Karpas-422 (cell line): Measurements from ENCODE around the gene CDC45. TPM values are rescaled to one million over a fixed set of nuclear protein-coding genes. Genes with fewer than 3 reads are reported as not detected.

ENCODE experiments used
- DNase-seq: peaks from one replicate; pipeline ENCODE4 v3.0.0-alpha.2; 2015
- H2AFZ ChIP-seq: fragments of 200-600 bp; sonication (generic); 2 replicates; pipeline ENCODE4 v1.6.1; 2014; ENCODE audit warnings: antibody characterized with exemption, low read length, mixed read lengths
- H3K27ac ChIP-seq: fragments of 200-600 bp; sonication (generic); 2 replicates; pipeline ENCODE4 v1.5.1; 2014; ENCODE audit warnings: mild to moderate bottlenecking, low read length, moderate library complexity
- H3K27me3 ChIP-seq: fragments of 200-600 bp; sonication (generic); 2 replicates; pipeline ENCODE4 v1.6.1; 2014; ENCODE audit warnings: low read length, mixed read lengths
- H3K36me3 ChIP-seq: fragments of 200-600 bp; sonication (generic); 2 replicates; pipeline ENCODE4 v1.6.1; 2014; ENCODE audit warnings: low read length, mixed read lengths; ENCODE audit not compliant: insufficient read depth
- H3K4me1 ChIP-seq: fragments of 200-600 bp; sonication (generic); 2 replicates; pipeline ENCODE4 v1.6.1; 2014; ENCODE audit warnings: mild to moderate bottlenecking, low read length, mixed read lengths
- H3K4me2 ChIP-seq: fragments of 200-600 bp; sonication (generic); 2 replicates; pipeline ENCODE4 v1.6.1; 2014; ENCODE audit warnings: low read length, low read depth, mild to moderate bottlenecking; ENCODE audit not compliant: poor library complexity, severe bottlenecking
- H3K4me3 ChIP-seq: fragments of 200-600 bp; sonication (generic); 2 replicates; pipeline ENCODE4 v1.5.1; 2014; ENCODE audit warnings: mild to moderate bottlenecking, antibody characterized with exemption, low read length, mixed read lengths
- H3K79me2 ChIP-seq: fragments of 200-600 bp; sonication (generic); 2 replicates; pipeline ENCODE4 v1.6.1; 2014; ENCODE audit warnings: mild to moderate bottlenecking, low read length, mixed read lengths
- H3K9ac ChIP-seq: fragments of 200-600 bp; sonication (generic); 2 replicates; pipeline ENCODE4 v1.6.0; 2014; ENCODE audit warnings: low read length
- H3K9me2 ChIP-seq: fragments of 200-600 bp; sonication (generic), shearing (Covaris generic); replicated peaks from 2 replicates; pipeline ENCODE4 v1.6.0; 2014; ENCODE audit warnings: mild to moderate bottlenecking, low read length, moderate library complexity; ENCODE audit not compliant: insufficient read depth
- H3K9me3 ChIP-seq: fragments of 300-700, 200-600 bp; sonication (generic); 2 replicates; pipeline ENCODE4 v1.6.1; 2014; ENCODE audit warnings: low read length, mixed read lengths
- H4K20me1 ChIP-seq: fragments of 200-600 bp; sonication (generic); 2 replicates; pipeline ENCODE4 v1.6.1; 2014; ENCODE audit warnings: mild to moderate bottlenecking, antibody characterized with exemption, low read length, low read depth; ENCODE audit not compliant: insufficient read depth
- total RNA-seq: library from RNA; depleted of rRNA; stranded (reverse); fragments of >200 nt; shearing (Covaris generic); gene quantifications from 2 replicates; pipeline ENCODE4 v1.2.3, GENCODE V29; 2014; ENCODE audit warnings: low replicate concordance

CDC45 gene
- total RNA-seq, 1 experiment from 2014 or later, result 28.1 TPM

GRCh38 chr22:19453718-19454117 lies 26.0 kb upstream of the CDC45 start:
- H3K27ac ChIP-seq, result no peak overlapping the region
- no peaks in the 10 kb centered on the region for H3K9me2 ChIP-seq
- H3K4me1 ChIP-seq, result peaks cover 14% of the 10 kb centered on the region
- no peaks in the 10 kb centered on the region; the same call in 1 of the 2 replicates for H4K20me1 ChIP-seq
- DNase-seq, result no peak
- no peak overlapping the region for H3K9ac ChIP-seq
- no peaks in the 10 kb centered on the region for H3K9me3 ChIP-seq
- no peaks in the 10 kb centered on the region for H3K27me3 ChIP-seq
- 0 out of 2 replicates have a peak, but pooled peaks cover 5% of the 10 kb centered on the region for H3K79me2 ChIP-seq
- H3K4me2 ChIP-seq, result no peak overlapping the region
- no peak overlapping the region for H2AFZ ChIP-seq
- H3K4me3 ChIP-seq, result no peak overlapping the region
- peaks cover 51% of the 10 kb centered on the region; the same call in 1 of the 2 replicates for H3K36me3 ChIP-seq

GRCh38 chr22:19454156-19454555 lies 25.6 kb upstream of the CDC45 start:
- H3K36me3 ChIP-seq, result peaks cover 51% of the 10 kb centered on the region; the same call in 1 of the 2 replicates
- peaks cover 9% of the 10 kb centered on the region for H3K4me1 ChIP-seq
- H4K20me1 ChIP-seq, result no peaks in the 10 kb centered on the region
- H3K27ac ChIP-seq, result no peak overlapping the region
- H3K79me2 ChIP-seq, result 0 out of 2 replicates have a peak, but pooled peaks cover 5% of the 10 kb centered on the region
- H3K9me2 ChIP-seq, result no peaks in the 10 kb centered on the region
- no peak overlapping the region for H3K9ac ChIP-seq
- H3K4me3 ChIP-seq, result no peak overlapping the region
- no peak overlapping the region for H3K4me2 ChIP-seq
- no peaks in the 10 kb centered on the region for H3K27me3 ChIP-seq
- no peaks in the 10 kb centered on the region for H3K9me3 ChIP-seq
- no peak overlapping the region for H2AFZ ChIP-seq
- DNase-seq, result no peak

GRCh38 chr22:19455033-19455432 lies 24.7 kb upstream of the CDC45 start:
- H2AFZ ChIP-seq, result no peak overlapping the region
- no peaks in the 10 kb centered on the region for H3K9me2 ChIP-seq
- no peaks in the 10 kb centered on the region for H3K79me2 ChIP-seq
- H3K27ac ChIP-seq, result no peak overlapping the region
- no peak overlapping the region for H3K4me2 ChIP-seq
- no peak overlapping the region for H3K4me3 ChIP-seq
- peaks cover under 1% of the 10 kb centered on the region for H3K4me1 ChIP-seq
- no peaks in the 10 kb centered on the region for H3K9me3 ChIP-seq
- no peak for DNase-seq
- H3K9ac ChIP-seq, result no peak overlapping the region
- H3K36me3 ChIP-seq, result peaks cover 44% of the 10 kb centered on the region; the same call in 1 of the 2 replicates
- H3K27me3 ChIP-seq, result no peaks in the 10 kb centered on the region
- no peaks in the 10 kb centered on the region for H4K20me1 ChIP-seq

- Histone ChIP-seq H3K27me3 (no peaks in the 10 kb centered on the region), H3K4me2 (no peak overlapping the region), H2AFZ (no peak overlapping the region), H3K9me3 (no peaks in the 10 kb centered on the region), H3K36me3 (peaks cover 49% of the 10 kb centered on the region; the same call in 1 of the 2 replicates), H3K4me1 (no peaks in the 10 kb centered on the region), H3K9me2 (no peaks in the 10 kb centered on the region), H3K4me3 (no peak overlapping the region), H4K20me1 (no peaks in the 10 kb centered on the region), H3K79me2 (no peaks in the 10 kb centered on the region), H3K27ac (no peak overlapping the region), H3K9ac (no peak overlapping the region)
- DNase-seq, result no peak
These were observed 23.9 kb upstream of the CDC45 start for GRCh38 chr22:19455585-19456370.

- no peaks in the 10 kb centered on the region for H4K20me1 ChIP-seq
- no peak overlapping the region for H3K9ac ChIP-seq
- H3K27me3 ChIP-seq, result no peaks in the 10 kb centered on the region
- H3K36me3 ChIP-seq, result peaks cover 52% of the 10 kb centered on the region; the same call in 1 of the 2 replicates
- H3K4me3 ChIP-seq, result no peak overlapping the region
- no peaks in the 10 kb centered on the region for H3K79me2 ChIP-seq
- H3K4me1 ChIP-seq, result no peaks in the 10 kb centered on the region
- no peaks in the 10 kb centered on the region for H3K9me3 ChIP-seq
- H2AFZ ChIP-seq, result no peak overlapping the region
- H3K4me2 ChIP-seq, result no peak overlapping the region
- H3K9me2 ChIP-seq, result no peaks in the 10 kb centered on the region
- DNase-seq, result no peak
- no peak overlapping the region for H3K27ac ChIP-seq
These were observed 23.2 kb upstream of the CDC45 start for GRCh38 chr22:19456541-19456940.

- H3K27me3 ChIP-seq, result no peaks in the 10 kb centered on the region
- no peaks in the 10 kb centered on the region for H3K4me1 ChIP-seq
These were observed 21.8 kb upstream of the CDC45 start for GRCh38 chr22:19457828-19458428.

GRCh38 chr22:19460036-19460435 lies 19.7 kb upstream of the CDC45 start:
- Histone ChIP-seq H3K9me3 (no peaks in the 10 kb centered on the region), H3K27ac (no peak overlapping the region), H3K4me1 (no peaks in the 10 kb centered on the region), H3K79me2 (0 out of 2 replicates have a peak, but pooled peaks cover 3% of the 10 kb centered on the region), H3K36me3 (peaks cover 41% of the 10 kb centered on the region; the same call in 1 of the 2 replicates), H3K9ac (no peak overlapping the region), H3K4me2 (no peak overlapping the region), H2AFZ (no peak overlapping the region), H3K4me3 (no peak overlapping the region), H3K9me2 (no peaks in the 10 kb centered on the region), H3K27me3 (no peaks in the 10 kb centered on the region), H4K20me1 (no peaks in the 10 kb centered on the region)
- no peak for DNase-seq

More at GRCh38 chr22:19457828-19458428, 21.8 kb upstream of the CDC45 start:
- Histone ChIP-seq H3K9me3 (no peaks in the 10 kb centered on the region), H3K4me2 (no peak overlapping the region), H3K79me2 (no peaks in the 10 kb centered on the region), H2AFZ (no peak overlapping the region), H3K4me3 (no peak overlapping the region), H3K9me2 (no peaks in the 10 kb centered on the region), H3K27ac (no peak overlapping the region), H3K36me3 (peaks cover 40% of the 10 kb centered on the region; the same call in 1 of the 2 replicates), H3K9ac (no peak overlapping the region), H4K20me1 (no peaks in the 10 kb centered on the region)
- DNase-seq, result no peak

GRCh38 chr22:19461506-19461905 lies 18.2 kb upstream of the CDC45 start:
- Histone ChIP-seq H3K27ac (no peak overlapping the region), H3K9me3 (no peaks in the 10 kb centered on the region), H3K4me1 (no peaks in the 10 kb centered on the region), H3K4me3 (no peak overlapping the region), H3K79me2 (0 out of 2 replicates have a peak, but pooled peaks cover 6% of the 10 kb centered on the region), H3K4me2 (no peak overlapping the region), H3K36me3 (peaks cover 38% of the 10 kb centered on the region; the same call in 1 of the 2 replicates), H3K27me3 (no peaks in the 10 kb centered on the region), H3K9me2 (no peaks in the 10 kb centered on the region), H4K20me1 (no peaks in the 10 kb centered on the region), H2AFZ (no peak overlapping the region), H3K9ac (no peak overlapping the region)
- no peak for DNase-seq
